Measurements from ENCODE around the gene IDNK. TPM values are rescaled to one million over a fixed set of nuclear protein-coding genes. Genes with fewer than 3 reads are reported as not detected.

IDNK gene
- total and polyA plus RNA-seq, 2 of the 8 experiments (the other 6 are each of a cell fraction or from before 2014, with no cell fraction given), result 0.29 to 0.48 TPM

DNA sequence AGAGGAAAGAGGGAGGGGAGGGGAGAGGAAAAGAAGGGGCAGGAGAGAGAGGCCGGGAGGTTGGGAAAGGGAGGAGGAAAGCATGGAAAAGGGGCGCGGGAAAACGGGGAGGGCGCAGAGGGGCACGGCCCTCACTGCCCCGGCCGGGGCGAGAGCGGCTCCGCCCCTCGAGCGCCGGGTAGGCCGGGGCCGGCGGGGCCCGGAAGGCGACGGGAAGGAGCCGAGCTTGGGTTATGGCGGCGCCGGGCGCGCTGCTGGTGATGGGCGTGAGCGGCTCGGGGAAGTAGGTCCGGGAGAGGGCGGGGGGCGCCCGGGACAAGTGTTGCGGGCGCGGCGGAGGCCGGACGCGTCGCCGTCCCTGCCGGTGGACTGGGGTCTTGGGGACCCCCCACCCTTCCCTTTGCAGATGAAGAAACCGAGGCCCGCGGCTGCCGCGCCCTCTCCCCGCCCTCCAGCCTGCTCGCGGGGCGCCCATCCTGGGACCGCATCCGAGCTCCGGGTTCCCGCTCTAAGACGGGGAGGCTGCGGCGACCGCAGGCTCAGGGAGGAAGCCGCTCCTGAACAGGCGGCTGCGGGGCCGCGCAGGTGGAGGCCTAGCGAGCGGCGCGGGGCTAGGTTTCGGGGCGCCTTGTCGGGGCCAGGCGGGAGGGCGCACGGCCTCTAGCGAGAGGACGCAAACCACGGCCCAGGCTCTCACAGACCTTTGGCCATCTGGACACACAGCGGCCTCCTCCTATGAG is at the start of gene IDNK (continued):
- peak; percentile 11 to 27; a peak in 1 of 4 replicates for TF ChIP-seq SIN3A (conservative IDR thresholded peaks at IDR 0.05 in 1 of 2, IDR thresholded peaks at IDR 0.05 in 1 of 2; ENCODE audit: low read depth in 1 of 2, low read length in 2 of 2)
- no peak for TF ChIP-seq CHD2 (IDR thresholded peaks at IDR 0.05; ENCODE audit: low read length)
- TF ChIP-seq RXRA (IDR thresholded peaks at IDR 0.05; ENCODE audit: insufficient read depth, low read depth, low read length), result no peak
- TF ChIP-seq SRF (IDR thresholded peaks at IDR 0.05; ENCODE audit: low read depth, low read length), result no peak
- TF ChIP-seq EZH2 (IDR thresholded peaks at IDR 0.05; ENCODE audit: low read depth, low read length, severe bottlenecking), result no peak
- TF ChIP-seq, protein P1, sequence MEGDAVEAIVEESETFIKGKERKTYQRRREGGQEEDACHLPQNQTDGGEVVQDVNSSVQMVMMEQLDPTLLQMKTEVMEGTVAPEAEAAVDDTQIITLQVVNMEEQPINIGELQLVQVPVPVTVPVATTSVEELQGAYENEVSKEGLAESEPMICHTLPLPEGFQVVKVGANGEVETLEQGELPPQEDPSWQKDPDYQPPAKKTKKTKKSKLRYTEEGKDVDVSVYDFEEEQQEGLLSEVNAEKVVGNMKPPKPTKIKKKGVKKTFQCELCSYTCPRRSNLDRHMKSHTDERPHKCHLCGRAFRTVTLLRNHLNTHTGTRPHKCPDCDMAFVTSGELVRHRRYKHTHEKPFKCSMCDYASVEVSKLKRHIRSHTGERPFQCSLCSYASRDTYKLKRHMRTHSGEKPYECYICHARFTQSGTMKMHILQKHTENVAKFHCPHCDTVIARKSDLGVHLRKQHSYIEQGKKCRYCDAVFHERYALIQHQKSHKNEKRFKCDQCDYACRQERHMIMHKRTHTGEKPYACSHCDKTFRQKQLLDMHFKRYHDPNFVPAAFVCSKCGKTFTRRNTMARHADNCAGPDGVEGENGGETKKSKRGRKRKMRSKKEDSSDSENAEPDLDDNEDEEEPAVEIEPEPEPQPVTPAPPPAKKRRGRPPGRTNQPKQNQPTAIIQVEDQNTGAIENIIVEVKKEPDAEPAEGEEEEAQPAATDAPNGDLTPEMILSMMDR (IDR thresholded peaks at IDR 0.05; ENCODE audit: control extremely low read depth in 1 of 3, insufficient read depth in 1 of 3, low read depth in 1 of 3, low read length in 3 of 3), result no peak
- no peak for TF ChIP-seq RNF2 (IDR thresholded peaks at IDR 0.05; ENCODE audit: borderline replicate concordance, low read depth, low read length, missing control alignments, poor library complexity, severe bottlenecking)
- no peak for TF ChIP-seq CHD1 (IDR thresholded peaks at IDR 0.05; ENCODE audit: low read depth, low read length)
- TF ChIP-seq SP1 (IDR thresholded peaks at IDR 0.05; ENCODE audit: low read depth, low read length), result no peak
- TF ChIP-seq TCF12 (IDR thresholded peaks at IDR 0.05; ENCODE audit: low read depth, low read length), result no peak
- no peak for TF ChIP-seq BCL11A (IDR thresholded peaks at IDR 0.05; ENCODE audit: low read depth in 2 of 2, low read length in 2 of 2)
- TF ChIP-seq YY1 (IDR thresholded peaks at IDR 0.05; ENCODE audit: low read depth, low read length), result no peak; the same call in 1 of the 2 replicates
- TF ChIP-seq, protein P2, sequence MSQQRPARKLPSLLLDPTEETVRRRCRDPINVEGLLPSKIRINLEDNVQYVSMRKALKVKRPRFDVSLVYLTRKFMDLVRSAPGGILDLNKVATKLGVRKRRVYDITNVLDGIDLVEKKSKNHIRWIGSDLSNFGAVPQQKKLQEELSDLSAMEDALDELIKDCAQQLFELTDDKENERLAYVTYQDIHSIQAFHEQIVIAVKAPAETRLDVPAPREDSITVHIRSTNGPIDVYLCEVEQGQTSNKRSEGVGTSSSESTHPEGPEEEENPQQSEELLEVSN (IDR thresholded peaks at IDR 0.05), result peak; percentile 20
- no peak for TF ChIP-seq SUZ12 (IDR thresholded peaks at IDR 0.05; ENCODE audit: low read length)
- peak; percentile 62 for TF ChIP-seq PHF8 (conservative IDR thresholded peaks at IDR 0.05; ENCODE audit: low read depth, low read length)
- peak; percentile 98 for TF ChIP-seq KDM4A (IDR thresholded peaks at IDR 0.05; ENCODE audit: low read depth, low read length, severe bottlenecking)
- peak; percentile 71; the same call in 1 of the 2 replicates for TF ChIP-seq CREB1 (IDR thresholded peaks at IDR 0.05)
- TF ChIP-seq TBP (IDR thresholded peaks at IDR 0.05; ENCODE audit: low read depth, low read length), result no peak
- peak; percentile 34; the same call in 1 of the 2 replicates for TF ChIP-seq TAF1 (IDR thresholded peaks at IDR 0.05; ENCODE audit: low read depth, low read length)
- peak in 1 of 2 experiments; percentile 68; a peak in 1 of 3 replicates for TF ChIP-seq POLR2A (IDR thresholded peaks at IDR 0.05; ENCODE audit: control extremely low read depth in 1 of 2, low read depth in 2 of 2, low read length in 2 of 2)
- peak; percentile 82 for TF ChIP-seq EGR1 (IDR thresholded peaks at IDR 0.05; ENCODE audit: borderline replicate concordance, low read depth, low read length)
- TF ChIP-seq BACH1 (IDR thresholded peaks at IDR 0.05; ENCODE audit: low read length), result no peak

All from H1 (cell line).